ENCODE results near the gene PAX8.

Gene PAX8

GRCh38 chr2:113200736-113201490 lies 77.8 kb downstream of the PAX8 start:
- DNase-seq: no peak

GRCh38 chr2:113200236-113200635 lies 78.5 kb downstream of the PAX8 start:
- DNase-seq: no peak

- peak; percentile 70 for DNase-seq
Observed at GRCh38 chr2:113198790-113199612, 79.7 kb downstream of the PAX8 start.

- no peak for DNase-seq
Observed at GRCh38 chr2:113198048-113198789, 80.5 kb downstream of the PAX8 start.

- no peak for DNase-seq
Observed at GRCh38 chr2:113197347-113198047, 81.2 kb downstream of the PAX8 start.

GRCh38 chr2:113196839-113197238 lies 81.9 kb downstream of the PAX8 start:
- DNase-seq: no peak

GRCh38 chr2:113195923-113196501 lies 82.7 kb downstream of the PAX8 start:
- no peak for DNase-seq

- no peak for DNase-seq
Observed at GRCh38 chr2:113192459-113193100, 86.1 kb downstream of the PAX8 start.

- no peak for DNase-seq
Observed at GRCh38 chr2:113190871-113191270, 87.8 kb downstream of the PAX8 start.

- DNase-seq: no peak
Observed at GRCh38 chr2:113187771-113188170, 91.0 kb downstream of the PAX8 start.

- no peak for DNase-seq
Observed at GRCh38 chr2:113186433-113186796, 92.3 kb downstream of the PAX8 start.

GRCh38 chr2:113185664-113186432 lies 92.9 kb downstream of the PAX8 start:
- DNase-seq: no peak

GRCh38 chr2:113184531-113185230 lies 94.0 kb downstream of the PAX8 start:
- DNase-seq: no peak

GRCh38 chr2:113183703-113184102 lies 95.0 kb downstream of the PAX8 start:
- no peak for DNase-seq

- no peak for DNase-seq
Observed at GRCh38 chr2:113183264-113183663, 95.5 kb downstream of the PAX8 start.

GRCh38 chr2:113182471-113183260 lies 96.1 kb downstream of the PAX8 start:
- DNase-seq: no peak

GRCh38 chr2:113181258-113182051 lies 97.3 kb downstream of the PAX8 start:
- no peak for DNase-seq

- DNase-seq: no peak
Observed at GRCh38 chr2:113180131-113180946, 98.4 kb downstream of the PAX8 start.
